Left lung (tissue), 14 donors: ENCODE measurements around the gene KRTAP21-1. TPM values are rescaled to one million over a fixed set of nuclear protein-coding genes. Genes with fewer than 3 reads are reported as not detected.
"Not testable (repeated sequence)": the region's sequence is repeated elsewhere in the genome, so short reads cannot be mapped to it uniquely, and the experiment has no call there.

ENCODE experiments used
- ATAC-seq: fragments of 200-7000 bp; cut with Tn5 transposase; one replicate; pipeline ENCODE4 v1.9.1; 2020; ENCODE audit warnings: moderate library complexity
- DNase-seq, 4 donors: peaks; one replicate each; pipeline ENCODE4 v3.0.0-alpha.2; 2013 to 2020
- H3K27ac ChIP-seq, 2 donors: fragments of 200-600 bp; sonication (generic) in 1 of 2; one replicate each; pipeline versions ENCODE4 v1.5.0 to v1.8.0; 2020 to 2021
- H3K27me3 ChIP-seq, 2 donors: fragments of 200-600 bp; sonication (generic) in 1 of 2; one replicate each; pipeline versions ENCODE4 v1.5.0 to v1.8.0; 2020 to 2021
- H3K36me3 ChIP-seq, 2 donors: fragments of 200-600 bp; sonication (generic) in 1 of 2; one replicate each; pipeline versions ENCODE4 v1.5.0 to v1.8.0; 2020 to 2021
- H3K4me1 ChIP-seq, 2 donors: fragments of 200-600 bp; one replicate each; pipeline ENCODE4 v1.8.0; 2021
- H3K4me3 ChIP-seq, 2 donors: fragments of 200-600 bp; sonication (generic) in 1 of 2; one replicate each; pipeline versions ENCODE4 v1.5.0 to v1.8.0; 2020 to 2021; ENCODE audit warnings: mild to moderate bottlenecking in 1 of 2
- H3K9me3 ChIP-seq, 2 donors: fragments of 200-600 bp; sonication (generic) in 1 of 2; one replicate each; pipeline versions ENCODE4 v1.5.0 to v1.8.0; 2020 to 2021
- CTCF ChIP-seq, 2 donors: fragments of 200-600 bp; sonication (generic) in 1 of 2; IDR thresholded peaks; one replicate each; pipeline versions ENCODE4 v1.5.0 to v1.8.0; 2021; ENCODE audit warnings: antibody characterized with exemption in 2 of 2
- intact Hi-C, 2 donors: fragments of 100-400 bp; cut with DNase I; formaldehyde crosslinking; loops; one replicate each; pipeline versions ENCODE4 v1.11.2 to v1.14.2; 2022
- long read RNA-seq, 12 donors: library from polyadenylated mRNA in 2 of 12; unstranded in 2 of 12; transcript quantifications; one replicate each; pipeline ENCODE4 v2.0.0 and lab custom pipeline, GENCODE V29; 2019 to 2026
- polyA plus RNA-seq, 6 donors: library from polyadenylated mRNA; unstranded; fragments of 120-200 nt; gene quantifications; one replicate each; pipeline ENCODE4 v1.2.1, GENCODE V29; 2013; ENCODE audit not compliant: insufficient read length in 6 of 6
- total RNA-seq, 2 donors: library from RNA; stranded (reverse); fragmentation: NEBNext Ultra II Directional; extraction: Animal tissue kit (Norgen Biotek cat#: 25700); gene quantifications; one replicate each; pipeline ENCODE4 v1.2.1, GENCODE V29; 2021
- donor health status: DM: no; HTN: yes; CAD: no.
- donor health status: DM: no; HTN: no; CAD: no.

Gene KRTAP21-1
- total RNA-seq (not detected), polyA plus RNA-seq (not detected)
- long read RNA-seq, donor 1 = 0 reads
- long read RNA-seq, donor 2 = 0 reads
- long read RNA-seq, donor 3 = 0 reads
- long read RNA-seq, donor 4 = 0 reads
- long read RNA-seq, donor 5 = 0 reads
- long read RNA-seq, donor 6 = 0 reads
- long read RNA-seq, donor 7 = 0 reads
- long read RNA-seq, donor 8 = 0 reads
- long read RNA-seq, donor 9 = 0 reads
- long read RNA-seq, donor 10 = 0 reads
- long read RNA-seq, donor 11 = 0 reads
- long read RNA-seq, donor 12 = 0 reads

GRCh38 chr21:30755328-30755727, at the start of gene KRTAP21-1:
KRTAP21-1 (minus strand) TSS chr21:30755428; CDS start chr21:30755378, 50 bp downstream.
- ATAC-seq, H3K27ac ChIP-seq, H3K36me3 ChIP-seq, H3K4me3 ChIP-seq, intact Hi-C loops, H3K27me3 ChIP-seq, H3K9me3 ChIP-seq, DNase-seq, H3K4me1 ChIP-seq: not testable (repeated sequence)

GRCh38 chr21:30800605-30801004, 45.4 kb upstream of the KRTAP21-1 start:
- H3K27ac ChIP-seq = no peak overlapping the region
- no peaks in the 10 kb centered on the region for H3K36me3 ChIP-seq
- H3K9me3 ChIP-seq = no peaks in the 10 kb centered on the region
- no peak for TF ChIP-seq CTCF (IDR thresholded peaks at IDR 0.05)
- intact Hi-C loops = no loop called here
- ATAC-seq (no peak), DNase-seq (no peak)
- no peaks in the 10 kb centered on the region for H3K4me1 ChIP-seq
- H3K27me3 ChIP-seq = no peaks in the 10 kb centered on the region
- H3K4me3 ChIP-seq = no peak overlapping the region

GRCh38 chr21:30793581-30794314, 38.5 kb upstream of the KRTAP21-1 start:
- DNase-seq = no peak
- H3K9me3 ChIP-seq = no peaks in the 10 kb centered on the region
- H3K27ac ChIP-seq = no peak overlapping the region
- no peaks in the 10 kb centered on the region for H3K36me3 ChIP-seq
- no peak overlapping the region for H3K4me3 ChIP-seq
- no peaks in the 10 kb centered on the region for H3K27me3 ChIP-seq
- no peaks in the 10 kb centered on the region for H3K4me1 ChIP-seq
- intact Hi-C loops = no loop called here
- TF ChIP-seq CTCF (IDR thresholded peaks at IDR 0.05) = no peak
- no peak for ATAC-seq

- no peak for ATAC-seq
- DNase-seq = no peak
- no peak for TF ChIP-seq CTCF (IDR thresholded peaks at IDR 0.05)
- Histone ChIP-seq H3K4me3 (no peak overlapping the region), H3K27me3 (no peaks in the 10 kb centered on the region), H3K27ac (no peak overlapping the region), H3K9me3 (no peaks in the 10 kb centered on the region), H3K36me3 (no peaks in the 10 kb centered on the region), H3K4me1 (no peaks in the 10 kb centered on the region)
- intact Hi-C loops = no loop called here
Observed at GRCh38 chr21:30779249-30779648, 24.0 kb upstream of the KRTAP21-1 start.

- H3K4me1 ChIP-seq = no peaks in the 10 kb centered on the region
- peaks cover 0 to 1% of the 10 kb centered on the region in 2 donors for H3K9me3 ChIP-seq
- no peak for TF ChIP-seq CTCF (IDR thresholded peaks at IDR 0.05)
- intact Hi-C loops = no loop called here
- H3K27me3 ChIP-seq = no peaks in the 10 kb centered on the region
- ATAC-seq (no peak), DNase-seq (no peak)
- H3K27ac ChIP-seq = no peak overlapping the region
- no peaks in the 10 kb centered on the region for H3K36me3 ChIP-seq
- no peak overlapping the region for H3K4me3 ChIP-seq
Observed at GRCh38 chr21:30769724-30770431, 14.7 kb upstream of the KRTAP21-1 start.
